GM18873 (cell line): ENCODE data around the gene RELL1.
"Not testable (repeated sequence)": the region's sequence is repeated elsewhere in the genome, so short reads cannot be mapped to it uniquely, and the experiment has no call there.

Experiments used
- ATAC-seq: cut with Tn5 transposase; IDR thresholded peaks from one replicate; pipeline ENCODE4 v1.9.1; 2021; ENCODE audit warnings: mild to moderate bottlenecking, moderate library complexity, moderate number of reproducible peaks; ENCODE audit not compliant: unreplicated experiment, low FRiP score

RELL1 gene

DNA sequence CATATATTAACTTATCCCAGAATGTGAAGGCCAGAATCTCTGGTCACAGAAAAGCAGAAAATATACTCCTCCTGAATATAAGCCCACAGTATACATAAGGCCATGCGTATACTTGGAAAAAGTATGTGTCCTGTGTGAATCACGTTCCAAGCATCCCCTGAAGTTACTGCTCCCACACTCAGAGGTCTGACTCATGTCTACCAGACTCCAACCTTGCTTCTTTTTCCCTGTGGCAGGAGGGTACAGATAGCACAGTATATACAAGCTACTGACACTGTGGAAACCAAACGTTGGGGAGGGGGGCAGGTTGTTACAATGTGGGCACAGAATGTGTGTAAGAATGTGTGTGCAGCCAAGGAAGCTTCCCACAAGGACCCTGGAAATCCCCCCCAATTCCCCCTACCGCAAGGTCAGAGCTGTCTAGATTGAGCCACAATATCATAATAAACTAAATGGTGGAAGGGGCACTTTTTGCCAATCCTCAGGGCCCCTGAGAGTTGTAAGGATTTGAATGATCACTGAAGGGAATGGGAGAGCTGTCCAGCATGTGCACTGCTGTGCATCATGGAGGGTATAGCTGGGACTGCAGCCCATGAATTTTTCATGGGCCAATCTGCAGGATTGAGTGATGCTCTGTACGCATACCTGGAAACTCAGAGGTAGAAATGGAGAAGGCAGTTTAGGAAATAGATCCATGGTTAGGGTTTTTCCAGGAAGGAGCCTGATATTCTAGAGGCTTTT, 7.4 kb upstream of the RELL1 start:
- no peak for ATAC-seq

DNA sequence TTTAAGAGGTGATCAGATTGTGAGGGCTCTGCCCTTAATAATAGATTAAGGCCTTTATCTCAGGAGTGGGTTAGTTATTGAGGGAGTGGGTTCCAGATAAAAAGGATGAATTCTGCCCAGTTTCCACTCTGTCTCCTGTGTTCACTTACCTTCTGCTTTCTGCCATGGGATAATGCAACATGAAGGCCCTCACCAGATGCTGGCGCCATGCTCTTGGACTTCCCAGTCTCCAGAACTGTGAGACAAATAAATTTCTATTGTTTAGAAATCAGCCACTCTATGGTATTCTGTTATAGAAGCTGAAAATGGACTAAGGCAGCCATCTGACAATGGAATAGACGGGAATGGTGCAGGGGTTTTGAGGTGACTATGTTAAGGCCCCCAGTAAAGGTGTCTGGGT, 6.9 kb upstream of the RELL1 start:
- no peak for ATAC-seq

DNA sequence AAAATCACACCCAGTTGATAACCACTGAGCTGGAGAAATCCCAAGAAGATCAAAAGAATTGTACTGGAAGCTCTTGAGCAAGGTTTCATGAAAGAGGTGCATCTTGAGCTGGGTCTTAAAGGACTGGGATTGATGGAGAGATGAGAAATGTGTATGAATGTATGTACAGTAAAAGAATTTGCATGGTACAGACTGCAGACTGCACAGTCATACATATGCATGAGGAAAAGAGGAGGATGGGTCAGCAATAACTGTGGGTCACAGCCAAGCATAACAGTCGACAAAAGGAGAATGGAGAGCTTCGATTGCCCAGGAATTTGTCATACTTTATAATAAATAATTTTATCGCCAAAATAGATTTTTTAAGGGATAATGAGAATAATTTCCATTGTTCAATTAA, 4.8 kb upstream of the RELL1 start:
- ATAC-seq, result no peak

DNA sequence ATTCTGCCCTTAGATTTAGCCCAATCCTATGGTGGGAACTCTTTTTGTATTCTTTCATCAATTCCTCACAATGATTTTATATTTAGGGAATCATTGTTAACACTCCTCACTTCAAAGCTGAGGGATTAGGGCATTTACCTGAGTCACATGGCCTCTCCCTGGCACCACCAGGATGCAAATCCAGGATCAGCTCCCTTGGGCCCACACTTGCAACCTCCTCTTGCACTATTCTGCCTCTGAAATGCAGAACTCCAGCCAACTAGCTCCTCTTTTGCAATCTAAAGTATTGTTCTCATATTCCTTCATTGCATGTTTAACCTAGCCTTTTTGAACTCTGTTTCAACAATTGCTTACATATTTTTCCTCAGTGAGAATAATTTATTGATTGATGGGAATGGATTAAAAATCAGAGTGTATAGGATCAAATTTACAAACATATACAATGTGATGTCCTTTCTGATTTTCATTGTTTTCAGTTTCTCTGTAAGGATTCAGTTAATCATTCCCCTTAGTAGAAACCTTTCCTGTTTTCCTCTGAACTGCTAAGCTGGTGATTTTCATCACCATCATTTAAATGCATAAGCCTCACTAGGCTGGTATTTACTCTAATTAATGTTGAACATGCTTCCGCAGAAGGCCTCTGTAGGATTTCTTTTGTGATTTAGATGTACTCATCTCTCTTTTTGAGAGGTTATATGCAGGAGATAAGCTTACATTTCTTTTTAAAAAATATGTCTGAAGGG, 3.3 kb upstream of the RELL1 start:
- no peak for ATAC-seq

DNA sequence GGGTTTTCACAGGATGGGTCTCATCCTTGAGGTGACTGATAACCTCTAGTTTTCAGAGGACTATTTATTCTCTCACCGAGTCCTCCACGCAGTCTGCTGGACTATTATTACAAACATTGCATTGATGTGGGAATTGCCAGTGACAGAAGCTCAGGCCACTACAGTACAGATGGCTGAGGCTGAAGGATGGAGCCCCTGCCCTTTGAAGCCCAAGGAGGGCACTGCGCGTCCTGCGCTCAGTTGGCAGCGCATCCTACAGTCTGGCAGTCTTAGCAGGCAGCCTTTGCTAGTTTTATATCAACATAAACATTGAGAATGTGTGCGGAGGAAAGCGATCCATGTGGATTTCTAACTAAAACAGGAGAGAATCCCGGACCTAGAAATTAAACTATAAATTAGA, 1.5 kb upstream of the RELL1 start:
- ATAC-seq, result no peak

DNA sequence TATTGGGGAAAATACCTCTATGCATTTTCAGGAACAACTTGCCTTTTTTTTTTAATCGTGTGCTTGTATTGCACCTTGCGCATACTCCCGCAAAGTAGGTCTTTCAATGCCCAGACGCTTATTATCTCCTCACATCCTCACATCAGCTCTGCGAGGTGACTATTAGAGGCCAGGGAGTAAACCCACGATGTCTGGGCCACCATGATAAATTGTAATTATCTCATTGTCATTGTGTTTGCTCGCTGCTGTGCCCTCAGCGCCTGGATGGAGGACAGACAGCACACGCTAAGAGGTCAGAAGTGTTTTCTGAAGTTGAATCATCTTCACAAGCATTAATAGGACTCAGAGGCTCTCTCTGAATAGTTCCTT, 1.0 kb upstream of the RELL1 start:
- no peak for ATAC-seq

DNA sequence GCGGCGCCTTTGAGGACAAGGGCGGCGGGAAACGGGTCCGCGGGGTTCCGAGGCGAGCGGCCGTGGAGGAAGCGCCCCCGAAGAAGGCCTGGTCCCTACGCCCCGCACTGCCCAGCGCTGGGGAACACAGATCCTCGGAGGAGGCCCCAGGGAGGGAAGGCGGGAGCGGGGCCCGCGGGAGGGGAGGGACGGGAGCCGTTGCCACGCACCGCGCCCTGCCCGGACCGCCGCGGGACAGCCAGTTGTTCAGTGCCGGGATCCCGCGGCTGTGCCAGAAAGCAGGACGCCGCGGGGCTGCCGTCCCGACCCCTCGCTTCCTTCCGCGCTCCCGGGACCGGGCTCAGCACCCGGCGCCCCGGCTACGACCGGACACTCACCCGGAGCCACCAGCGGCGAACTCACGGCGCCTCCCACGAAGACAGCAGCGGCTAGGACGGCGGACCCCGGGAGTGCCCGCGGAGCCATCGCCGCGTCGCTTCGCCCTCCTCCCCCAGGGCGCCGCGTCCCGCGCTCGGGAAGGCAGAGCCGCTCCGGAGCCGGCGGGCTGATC, 278 bp downstream of the RELL1 start:
- ATAC-seq, result peak; percentile 20

DNA sequence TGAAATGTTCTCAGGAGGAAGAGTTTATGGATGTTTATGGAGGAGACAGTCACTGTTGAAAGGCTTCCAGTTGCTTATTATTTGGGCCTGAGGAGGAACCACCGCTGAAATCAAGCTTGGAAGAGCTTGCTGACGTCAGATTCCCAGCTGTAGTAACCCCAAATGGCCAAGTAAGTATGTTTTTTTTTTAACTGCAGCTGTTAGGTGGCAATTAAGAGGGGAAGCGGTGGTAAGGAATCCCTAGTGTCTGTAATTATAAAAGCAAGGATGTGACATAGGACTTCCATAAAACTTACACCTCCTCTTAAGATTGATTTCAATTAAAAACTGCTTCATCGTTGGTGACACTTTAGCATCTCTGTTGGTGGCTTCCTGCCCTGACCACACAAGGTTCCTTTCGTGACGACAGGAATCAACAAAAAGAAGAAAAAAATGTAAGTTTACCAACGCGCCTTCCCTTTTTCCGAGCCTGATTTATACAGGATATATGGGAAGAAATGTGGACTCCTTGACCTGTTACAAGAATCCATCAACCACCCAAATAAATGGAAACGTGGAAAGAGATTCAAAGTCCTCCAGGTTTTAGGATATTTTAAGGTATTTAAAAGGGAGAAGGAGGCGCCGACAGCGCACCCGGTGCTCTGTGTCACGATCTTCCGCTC, 884 bp downstream of the RELL1 start:
- ATAC-seq, result no peak

DNA sequence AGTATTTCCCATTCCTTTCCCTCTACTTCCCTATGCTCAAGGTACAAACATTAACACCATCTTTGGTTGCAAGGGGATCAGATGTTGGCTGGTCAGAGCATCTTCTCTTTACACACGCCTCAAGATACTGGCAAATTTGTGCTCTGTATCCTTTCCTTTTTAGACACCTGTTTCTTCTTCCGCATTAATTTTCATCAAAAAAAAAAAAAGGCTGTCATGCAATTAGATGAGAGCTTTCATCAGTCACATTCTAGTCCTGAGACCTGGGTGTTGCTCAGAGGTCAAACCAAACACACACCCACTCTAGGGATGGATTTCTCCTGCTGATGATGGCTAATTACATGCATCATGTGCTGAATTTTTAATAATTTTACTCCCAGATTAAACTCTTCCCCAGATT, 2.0 kb downstream of the RELL1 start:
- ATAC-seq, result no peak

DNA sequence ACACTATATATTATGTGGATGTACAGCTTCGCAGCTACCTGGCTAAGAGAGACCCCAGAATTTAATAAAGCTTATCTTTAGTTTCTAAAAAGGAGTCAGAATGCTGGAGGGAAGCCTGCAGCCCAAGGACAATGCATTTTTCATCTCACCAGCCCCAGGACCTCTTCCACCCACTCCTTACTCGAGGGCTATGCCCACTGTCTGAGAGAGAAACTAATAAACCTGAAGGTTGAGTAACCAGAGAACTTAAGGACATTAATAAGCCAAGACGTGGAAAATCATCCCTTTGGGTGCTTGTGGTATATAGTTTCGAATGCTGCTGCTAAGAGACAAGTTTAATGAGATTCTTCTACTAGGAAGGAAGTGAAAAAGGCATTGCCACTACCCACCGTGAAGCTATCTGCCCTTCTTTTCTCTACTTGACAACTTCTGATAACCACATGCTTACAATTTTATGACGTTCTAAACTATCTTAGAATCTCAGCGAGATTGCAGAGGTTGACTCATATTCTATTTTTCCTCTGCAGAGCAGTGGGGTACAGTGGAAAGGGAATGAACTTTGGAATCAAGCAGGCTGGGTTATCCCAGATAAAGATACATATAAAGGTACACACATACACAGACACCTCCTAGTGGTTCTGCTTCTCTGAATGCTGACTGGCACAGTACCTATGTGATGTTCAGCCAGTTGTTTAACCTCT, 3.3 kb downstream of the RELL1 start:
- ATAC-seq, result peak; percentile 20

DNA sequence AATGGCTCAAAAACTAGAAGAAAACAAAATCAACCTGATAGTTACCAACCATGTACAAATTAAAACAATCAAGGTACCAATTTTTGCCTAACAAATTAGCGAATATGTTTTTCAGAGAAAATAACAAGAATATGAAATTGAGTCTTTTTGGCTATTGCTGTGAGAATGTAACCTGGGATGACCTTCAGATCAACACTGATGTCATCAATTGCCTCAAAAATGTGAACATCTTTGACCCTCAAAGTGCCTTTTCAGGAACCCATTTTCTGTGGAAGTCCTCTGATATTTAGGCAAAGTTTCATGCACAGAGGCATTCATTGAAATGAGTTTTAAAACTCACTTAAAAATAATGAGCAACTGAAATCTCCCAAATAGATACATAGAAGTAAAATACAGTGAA, 6.1 kb downstream of the RELL1 start:
- ATAC-seq, result no peak

DNA sequence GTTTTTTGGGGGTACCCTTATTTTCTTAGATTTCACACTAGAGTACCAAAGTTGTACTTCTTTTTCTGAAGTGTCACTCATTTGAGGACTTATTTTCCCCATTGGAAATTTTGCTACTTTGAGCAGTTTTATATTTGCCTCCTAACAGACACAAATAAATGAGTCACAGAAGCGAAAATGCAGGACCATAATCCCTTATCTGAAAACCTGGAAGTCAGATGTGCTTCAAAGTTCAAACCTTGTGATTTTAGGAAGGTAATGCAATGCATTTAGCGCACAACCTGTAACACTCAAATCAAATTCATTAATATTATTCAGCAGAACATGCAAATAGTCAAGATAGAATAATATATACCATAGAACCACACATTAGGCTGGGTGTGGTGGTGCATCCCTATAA, 6.9 kb downstream of the RELL1 start:
- ATAC-seq, result no peak

DNA sequence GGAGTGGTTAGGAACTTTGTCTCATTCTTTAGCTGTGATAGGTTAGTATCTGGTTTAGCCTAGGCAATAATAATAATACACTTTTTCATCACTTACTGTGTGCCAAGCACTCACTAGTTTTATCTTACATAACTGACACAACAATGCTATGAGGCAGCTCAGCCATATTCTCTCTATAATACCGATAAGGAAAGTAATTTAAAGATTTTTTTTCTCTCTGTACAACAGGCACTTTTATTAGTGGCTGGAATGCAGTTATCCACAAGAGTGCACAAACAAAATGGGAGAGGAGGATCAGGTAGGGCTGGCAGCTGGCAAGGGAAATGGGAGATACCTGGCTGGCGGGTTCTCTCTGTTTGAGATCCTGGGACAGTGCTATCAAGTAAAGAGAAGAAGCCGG, 7.6 kb downstream of the RELL1 start:
- no peak for ATAC-seq

DNA sequence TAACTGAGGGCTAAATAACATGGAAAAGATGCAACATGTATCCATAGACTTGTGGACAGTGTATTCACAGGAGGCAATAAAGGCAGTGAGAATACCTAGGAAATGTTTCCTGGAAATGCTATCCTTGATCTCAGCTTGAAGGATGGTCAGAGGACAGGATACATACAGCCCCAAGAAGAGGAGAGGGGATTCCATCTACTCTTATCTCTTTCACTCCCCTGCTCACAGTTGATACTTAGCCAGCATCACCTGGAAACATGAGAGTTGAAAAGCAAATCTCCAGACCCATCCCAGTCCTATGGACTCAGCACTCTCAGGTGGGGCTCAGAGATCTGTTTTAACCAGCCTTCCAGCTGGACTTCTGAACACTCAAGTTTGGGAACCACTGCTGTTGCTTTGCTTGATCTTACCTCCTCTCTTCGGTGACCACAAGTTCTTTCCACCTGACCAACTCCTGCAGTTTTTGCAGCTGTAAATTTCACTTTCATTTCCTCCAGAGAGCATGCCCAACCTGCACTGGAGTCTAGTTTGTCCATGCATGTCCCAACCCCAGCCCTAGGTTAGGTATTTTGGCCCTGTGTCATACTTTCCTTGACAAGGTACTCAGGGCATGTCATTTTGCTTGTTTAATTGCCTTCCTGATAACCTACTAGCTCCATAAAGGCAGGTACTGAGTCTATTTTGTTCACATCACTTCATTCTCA, 10.4 kb downstream of the RELL1 start:
- peak; percentile 94 for ATAC-seq

DNA sequence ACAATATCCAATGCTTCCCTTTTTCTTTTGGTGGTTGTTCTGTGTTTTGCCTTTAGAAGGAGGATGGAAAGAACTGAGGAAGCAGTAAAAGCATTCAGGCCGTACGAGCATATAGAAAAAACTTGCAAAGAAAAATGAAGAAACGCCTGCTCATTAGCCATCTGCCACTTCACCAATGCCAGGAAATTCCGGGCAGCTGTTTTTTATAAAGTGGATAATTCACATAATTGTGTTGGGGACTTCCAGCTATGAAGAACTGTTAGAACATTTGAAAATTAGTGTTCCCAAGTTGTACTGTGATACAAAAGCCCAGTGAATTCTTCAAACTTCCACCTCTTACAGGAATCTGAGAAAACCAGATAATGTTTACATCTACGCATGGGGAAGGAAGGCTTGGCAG, 11.7 kb downstream of the RELL1 start:
- no peak for ATAC-seq

DNA sequence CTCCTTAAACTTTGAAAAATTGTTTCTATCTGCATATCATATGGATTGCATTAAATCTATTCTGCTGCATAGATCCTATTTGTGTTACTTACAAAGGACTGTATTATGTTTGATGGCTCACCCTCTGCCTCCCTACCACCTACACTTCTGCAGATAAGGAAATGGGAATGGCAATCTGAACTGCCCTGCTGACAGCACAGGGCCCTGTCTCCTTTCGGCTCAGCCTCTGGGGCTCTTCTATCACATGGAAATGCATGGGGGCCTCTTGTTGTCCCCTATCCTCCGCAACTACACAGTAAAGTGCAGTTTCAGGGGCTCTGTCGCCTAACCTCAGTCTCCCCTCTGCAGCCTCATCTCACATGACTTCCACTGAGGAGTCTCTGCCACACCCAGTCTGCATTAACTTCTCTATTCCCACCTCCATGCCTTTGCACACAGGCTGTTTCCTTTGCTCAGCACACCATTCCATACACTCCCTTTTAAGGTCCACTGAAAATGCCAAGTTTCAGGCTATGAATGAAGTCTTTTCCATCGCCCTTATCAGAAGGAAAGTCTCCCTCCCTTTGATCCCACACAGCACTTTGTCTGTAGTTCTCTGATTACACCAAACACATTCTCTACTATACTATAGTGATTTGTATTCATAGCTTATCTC, 12.5 kb downstream of the RELL1 start:
- ATAC-seq, result no peak

DNA sequence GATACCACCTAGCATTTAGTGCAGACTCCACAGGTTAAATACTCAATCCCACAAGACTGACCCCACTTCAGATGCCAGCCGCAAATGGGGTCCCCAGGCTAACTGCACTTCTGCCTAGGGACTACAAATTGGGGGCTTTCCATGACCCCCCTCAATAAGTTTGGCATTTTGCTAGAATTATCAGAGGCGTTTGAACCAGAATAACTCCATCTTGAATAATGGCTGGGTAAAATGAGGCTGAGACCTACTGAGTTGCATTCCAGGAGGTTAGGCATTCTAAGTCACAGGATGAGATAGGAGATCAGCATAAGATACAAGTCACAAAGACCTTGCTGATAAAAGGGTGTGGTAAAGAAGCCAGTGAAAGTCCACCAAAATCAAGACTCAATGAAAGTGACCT, 15.1 kb downstream of the RELL1 start:
- ATAC-seq, result no peak

DNA sequence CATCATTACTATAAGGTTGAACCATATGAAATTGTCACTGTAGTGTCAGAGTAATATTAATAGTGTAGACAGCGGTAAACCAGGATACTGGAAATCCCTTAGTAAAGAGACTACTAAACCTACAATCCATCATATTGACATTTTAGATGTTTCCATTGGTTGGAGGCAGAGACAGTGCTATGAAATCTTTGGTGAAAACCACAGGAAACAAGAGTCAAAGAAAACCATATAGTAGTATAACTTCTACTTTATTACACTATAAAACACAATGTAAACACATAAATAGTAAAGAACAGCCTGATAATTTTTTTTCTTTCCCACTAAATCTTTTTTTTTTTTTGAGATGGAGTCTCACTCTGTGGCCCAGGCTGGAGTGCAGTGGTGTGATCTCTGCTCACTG, 15.9 kb downstream of the RELL1 start:
- no peak for ATAC-seq

DNA sequence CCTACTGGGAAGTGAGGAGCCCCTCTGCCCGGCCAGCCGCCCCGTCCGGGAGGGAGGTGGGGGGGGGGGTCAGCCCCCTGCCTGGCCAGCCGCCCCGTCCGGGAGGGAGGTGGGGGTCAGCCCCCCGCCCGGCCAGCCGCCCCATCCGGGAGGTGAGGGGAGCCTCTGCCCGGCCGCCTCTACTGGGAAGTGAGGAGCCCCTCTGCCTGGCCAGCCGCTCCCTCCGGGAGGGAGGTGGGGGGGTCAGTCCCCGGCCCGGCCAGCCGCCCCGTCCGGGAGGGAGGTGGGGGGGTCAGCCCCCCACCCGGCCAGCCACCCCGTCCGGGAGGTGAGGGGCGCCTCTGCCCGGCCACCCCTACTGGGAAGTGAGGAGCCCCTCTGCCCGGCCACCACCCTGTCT, 17.1 kb downstream of the RELL1 start:
- not testable (repeated sequence) for ATAC-seq
